Medulla oblongata (tissue), 1 donor: ENCODE results near the gene ATP6V1F.
"Not testable (repeated sequence)": the region's sequence is repeated elsewhere in the genome, so short reads cannot be mapped to it uniquely, and the experiment has no call there.

Source experiments
- DNase-seq: peaks from one replicate; pipeline ENCODE4 v3.0.0-alpha.2; 2015; ENCODE audit errors: extremely low spot score

ATP6V1F gene

GRCh38 chr7:128900237-128900636 is 37.6 kb downstream of the ATP6V1F start:
- DNase-seq: no peak

GRCh38 chr7:128902761-128903585 is 40.3 kb downstream of the ATP6V1F start:
- DNase-seq: no peak

DNA sequence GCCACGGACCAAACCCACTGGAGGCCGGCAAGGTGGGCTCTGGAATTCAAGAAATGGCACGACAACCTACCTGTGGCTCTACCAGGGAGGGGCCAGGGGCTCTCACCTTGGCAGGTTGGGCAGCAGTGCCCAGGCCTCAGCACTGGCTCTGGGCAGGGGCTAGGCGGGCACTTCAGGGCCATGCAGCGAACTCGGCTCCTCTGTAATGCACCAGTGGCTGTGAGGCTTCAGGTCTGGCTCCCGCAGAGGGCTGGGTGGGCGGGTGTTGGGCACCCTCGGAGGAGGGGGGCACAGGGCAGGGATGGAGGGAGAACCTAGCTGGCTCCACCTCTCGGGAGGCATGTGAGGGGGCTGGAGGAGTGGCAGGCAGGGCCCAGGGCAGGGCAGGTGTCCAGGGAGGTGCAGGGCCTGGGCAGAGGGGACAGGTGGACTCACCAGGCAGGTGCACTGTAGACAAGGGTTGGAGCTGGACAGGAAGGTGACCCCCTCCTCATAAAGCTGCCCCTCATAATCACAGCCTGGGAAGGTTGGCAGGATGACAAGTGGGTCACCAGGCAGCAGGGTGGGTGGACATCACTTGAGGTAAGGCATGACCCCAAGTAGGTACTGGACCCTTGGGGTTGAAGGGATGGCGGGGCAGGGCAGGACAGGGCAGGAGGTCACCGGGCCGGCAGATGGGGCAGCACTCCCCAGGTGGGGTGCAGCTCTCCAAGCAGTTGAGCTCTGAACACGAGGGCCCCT is 41.1 kb downstream of the ATP6V1F start:
- no peak for DNase-seq

DNA sequence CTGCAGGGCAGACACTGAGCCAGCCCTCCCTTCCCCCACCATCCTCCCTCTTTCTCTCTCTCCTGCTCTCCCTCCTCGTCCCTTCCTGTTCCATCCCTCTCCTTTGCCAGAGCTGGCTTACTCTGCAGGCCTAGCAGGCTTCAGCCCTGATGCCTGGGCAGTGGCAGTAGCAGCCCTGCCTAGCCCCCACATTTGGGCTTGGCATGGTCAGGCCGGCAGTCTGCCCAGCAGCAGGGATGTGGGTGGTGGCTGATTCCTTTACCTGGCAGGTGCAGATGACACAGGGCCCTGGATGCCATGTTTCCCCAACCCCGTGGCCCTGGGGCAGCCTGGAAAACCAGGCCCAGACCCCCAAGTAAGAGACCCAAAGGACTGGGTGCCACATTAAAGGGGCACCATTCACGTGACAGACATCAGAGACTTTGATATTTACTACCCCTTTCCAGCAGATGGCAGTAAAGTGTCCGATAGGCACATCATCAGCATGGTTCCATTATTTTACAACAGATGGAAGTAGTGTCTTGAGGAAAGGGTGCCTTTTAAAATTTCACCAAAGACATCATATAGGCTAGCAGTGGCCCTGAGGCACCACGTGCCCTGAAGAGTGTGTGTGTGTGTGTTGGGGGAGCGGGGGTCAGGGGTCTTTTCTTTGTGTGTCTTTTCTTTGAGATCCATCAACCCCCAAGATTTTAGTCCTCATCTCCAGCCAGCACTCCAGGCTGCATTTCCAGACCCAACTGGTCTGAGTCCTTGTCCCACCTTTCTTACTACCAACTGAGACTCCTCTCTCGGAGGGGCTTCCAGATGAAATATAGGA is 41.9 kb downstream of the ATP6V1F start:
- peak; percentile 70 for DNase-seq

DNA sequence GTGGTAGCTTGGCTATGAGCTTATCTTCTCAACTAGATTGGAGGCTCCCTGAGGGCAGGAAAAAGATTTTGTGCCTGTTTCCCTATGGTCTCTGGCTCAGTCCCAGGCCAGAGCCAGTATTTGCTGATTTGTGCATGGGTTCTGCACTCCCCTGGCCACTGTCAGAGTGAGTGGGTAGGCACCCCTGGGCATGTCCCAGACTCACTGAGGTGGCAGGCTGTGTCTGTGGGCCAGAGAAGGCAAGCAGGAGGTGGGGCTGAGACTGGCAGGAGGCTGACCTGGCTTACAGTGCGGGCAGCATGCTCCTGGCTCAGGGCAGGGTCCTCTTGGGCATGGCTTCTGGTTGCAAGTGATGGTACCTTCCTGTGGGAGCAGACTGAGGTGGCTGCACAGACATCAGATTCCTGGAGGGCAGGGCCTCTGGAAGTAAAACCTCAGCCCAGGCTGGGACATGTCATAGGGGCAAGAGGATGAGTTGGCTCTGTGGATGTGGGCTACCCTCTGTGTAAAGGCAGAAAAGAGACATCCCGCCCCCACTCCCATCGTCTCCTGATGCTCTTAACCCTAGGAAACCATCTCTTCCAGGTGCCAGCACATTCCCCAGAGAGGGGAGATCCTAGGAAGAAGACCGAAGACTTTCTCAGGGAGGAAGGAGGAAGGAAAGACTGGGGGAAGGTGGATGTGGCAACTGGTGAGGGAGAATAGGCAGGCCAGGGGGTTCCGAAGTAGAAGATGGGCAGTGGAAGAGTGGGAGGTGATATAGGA is 43.5 kb downstream of the ATP6V1F start:
- DNase-seq: no peak

- no peak for DNase-seq
These were observed 44.3 kb downstream of the ATP6V1F start for GRCh38 chr7:128906766-128907559.

GRCh38 chr7:128908750-128909624 is 46.3 kb downstream of the ATP6V1F start:
- no peak for DNase-seq

DNA sequence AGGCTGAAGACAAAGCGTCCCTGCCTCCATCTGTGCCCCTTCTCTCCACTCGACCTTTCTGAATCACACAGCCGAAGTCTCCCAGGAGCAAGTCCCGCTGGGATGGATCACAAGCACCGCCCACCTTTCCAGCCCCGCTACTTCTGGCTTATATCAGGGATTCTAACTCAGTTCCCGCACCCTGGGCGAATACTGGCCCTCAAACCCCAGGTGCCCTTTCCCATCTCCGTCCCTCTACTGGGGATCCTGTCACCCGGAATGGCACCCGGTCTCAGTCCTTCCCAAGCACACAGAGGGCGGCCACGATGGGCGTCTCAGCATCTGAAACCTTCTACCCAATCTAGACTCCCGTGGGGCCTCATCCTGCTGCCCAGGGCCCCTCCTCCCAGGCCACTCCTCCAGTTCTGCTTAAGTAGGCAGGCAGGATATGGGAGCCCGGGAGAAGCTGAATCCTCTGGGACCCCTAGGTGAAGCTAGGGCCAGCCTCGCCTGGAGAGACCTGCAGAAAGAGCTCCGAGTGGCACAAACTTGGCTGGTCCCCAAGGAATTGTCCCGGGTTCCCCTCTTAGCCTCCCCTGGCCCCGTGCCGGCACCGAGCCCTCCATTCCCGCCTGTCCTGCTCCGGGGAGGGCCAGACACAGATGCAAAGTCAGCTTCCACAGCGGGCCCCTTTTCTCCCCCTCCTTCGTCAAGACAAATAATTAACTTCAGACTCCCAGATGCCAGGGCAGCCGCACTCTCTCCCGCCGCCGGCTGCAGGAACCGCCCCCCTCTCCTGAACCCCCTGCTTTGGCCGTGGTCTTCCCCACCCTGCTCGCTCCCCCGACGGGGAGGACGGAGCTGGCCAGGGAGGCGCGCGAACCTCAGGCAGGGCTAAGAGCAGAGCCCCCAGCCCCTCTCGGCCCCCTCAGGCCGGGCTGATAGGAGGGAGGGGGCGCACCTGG is 47.2 kb downstream of the ATP6V1F start:
- no peak for DNase-seq

GRCh38 chr7:128910569-128910945 is 47.9 kb downstream of the ATP6V1F start, which contains the start of gene KCP:
Gene KCP (minus strand): TSS chr7:128910709. CDS start chr7:128910676, 33 bp downstream.
- DNase-seq: no peak

- DNase-seq: no peak
These were observed 48.9 kb downstream of the ATP6V1F start for GRCh38 chr7:128911423-128912031.

GRCh38 chr7:128912281-128912680 is 49.6 kb downstream of the ATP6V1F start:
- DNase-seq: no peak

DNA sequence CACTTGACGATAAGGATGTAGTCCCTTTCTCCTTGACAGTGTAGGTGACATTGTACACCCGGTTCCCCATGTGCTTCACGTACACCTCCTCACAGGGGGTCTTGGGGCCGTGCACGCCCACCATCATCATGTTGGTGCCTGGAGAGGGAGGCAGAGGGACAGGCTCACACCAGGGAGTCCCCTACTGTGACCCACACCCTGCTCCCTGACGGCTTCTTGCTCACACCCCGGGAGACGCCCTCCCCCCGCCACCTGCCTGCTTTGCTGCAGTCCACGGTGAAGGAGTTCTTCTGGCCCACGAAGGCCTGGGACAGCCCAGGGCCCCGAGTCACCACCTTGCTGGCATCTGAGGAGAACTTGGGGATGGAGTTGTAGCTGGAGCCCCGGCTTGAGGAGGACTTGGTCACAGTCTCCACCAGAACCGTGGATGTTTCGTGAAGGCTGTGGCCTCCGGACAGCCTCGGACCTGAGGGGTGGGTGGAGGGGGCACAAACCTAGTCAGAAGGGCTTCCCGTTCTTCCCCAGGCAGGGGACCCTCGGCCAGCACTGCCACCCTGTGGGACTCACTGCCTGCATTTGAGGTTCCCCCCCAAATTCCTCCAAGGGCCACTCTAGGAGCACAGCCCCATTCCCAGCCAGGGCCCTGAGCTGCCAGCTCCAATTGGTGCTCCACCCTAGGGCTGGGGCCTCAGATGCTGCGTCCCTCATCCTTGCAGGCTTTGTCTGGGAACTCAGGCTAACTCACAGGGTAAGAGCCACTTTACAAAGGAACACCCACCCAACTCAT is 50.2 kb downstream of the ATP6V1F start:
- not testable (repeated sequence) for DNase-seq

DNA sequence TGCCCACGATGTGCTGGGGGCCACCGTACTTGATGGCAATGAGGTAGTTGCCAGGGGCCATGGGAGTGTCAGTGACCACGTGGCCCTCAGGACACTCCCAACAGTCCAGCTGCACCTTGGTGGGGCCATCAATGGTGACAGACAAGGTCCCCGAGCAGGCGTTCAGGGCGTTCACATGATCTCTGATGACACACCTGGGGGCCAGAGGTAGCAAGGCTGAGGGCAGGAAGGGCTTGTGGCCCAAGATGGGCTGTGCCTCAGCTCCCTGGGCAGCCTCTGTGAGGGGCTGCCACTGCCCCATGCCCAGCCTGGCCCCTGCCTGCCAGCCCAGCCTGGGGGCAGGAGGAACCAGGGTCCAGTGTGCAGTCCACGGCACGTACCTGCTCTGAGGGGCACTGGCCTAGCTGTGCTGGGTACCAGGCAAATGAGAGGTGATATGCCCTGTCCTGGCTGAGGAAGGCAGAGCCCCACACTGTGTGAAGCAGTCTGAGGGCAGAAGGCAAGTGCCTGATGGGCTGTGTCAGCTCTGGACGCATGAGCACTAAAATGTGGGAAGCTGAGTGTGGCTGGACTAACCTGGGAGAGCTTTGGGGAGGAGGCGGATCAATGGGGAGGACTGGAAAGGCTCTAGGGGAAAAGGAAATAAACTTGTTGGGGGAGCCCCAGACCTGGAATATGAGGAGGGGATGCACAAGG is 51.4 kb downstream of the ATP6V1F start:
- DNase-seq: no peak

DNA sequence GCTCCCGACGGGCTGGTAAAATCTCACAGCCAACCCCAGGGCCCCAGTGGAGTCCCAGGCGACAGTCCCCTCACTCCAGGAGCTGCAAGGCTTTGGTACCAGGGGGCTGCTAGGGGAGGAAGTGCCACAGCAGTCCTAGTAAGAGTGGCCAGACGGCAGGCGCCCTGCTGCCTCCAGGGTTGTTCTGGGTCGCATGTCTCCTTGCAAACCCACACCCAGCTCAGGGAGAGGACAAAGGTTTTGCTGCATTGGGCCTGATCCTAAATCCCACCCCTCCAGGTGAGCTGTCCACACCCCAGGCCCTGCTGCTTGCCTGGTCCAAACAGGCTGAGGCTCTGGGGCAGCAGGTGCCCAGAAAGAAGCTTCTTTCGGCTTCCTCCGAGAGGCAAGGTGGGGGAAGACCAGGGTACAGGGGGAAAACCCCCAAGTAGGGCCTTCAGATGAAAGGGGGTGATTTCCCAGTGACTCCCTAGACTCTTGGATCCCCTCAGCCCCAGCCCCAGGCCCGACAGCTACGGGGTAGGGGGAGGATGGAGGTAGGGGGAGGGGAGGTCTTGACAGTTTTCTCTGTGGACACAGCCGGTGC is 52.0 kb downstream of the ATP6V1F start:
- DNase-seq: no peak

DNA sequence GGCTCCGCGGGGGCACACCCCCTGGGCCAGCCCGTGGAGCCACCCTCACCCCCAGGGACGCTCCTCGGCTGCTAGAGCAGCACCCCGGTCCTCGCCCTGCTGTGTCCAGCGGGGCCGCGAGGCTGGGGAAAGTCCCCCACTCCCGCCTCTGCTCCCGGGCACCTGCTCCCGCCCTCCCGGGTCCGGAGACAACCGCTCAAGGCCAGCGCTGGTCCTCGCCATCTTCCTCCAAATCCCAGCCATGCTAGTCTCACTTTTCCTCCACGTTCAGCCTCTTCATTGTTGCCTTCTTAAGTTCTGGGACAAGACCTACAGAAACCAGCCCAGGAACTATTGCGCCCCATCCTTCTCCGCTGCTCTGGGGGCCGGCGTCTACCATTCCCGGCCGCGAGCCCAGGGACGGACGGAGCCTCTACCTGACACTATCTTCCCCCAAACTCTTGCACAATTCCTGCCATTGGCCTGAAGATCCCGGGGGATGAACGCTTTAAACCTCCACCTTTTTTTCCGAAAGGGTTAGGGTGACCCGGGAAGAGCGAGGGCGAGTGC is 52.7 kb downstream of the ATP6V1F start:
- no peak for DNase-seq
